ENCODE results near the gene PSMB7. TPM values are rescaled to one million over a fixed set of nuclear protein-coding genes. Genes with fewer than 3 reads are reported as not detected.

PSMB7 gene
- total RNA-seq, 1 experiment from 2014 or later: 187 TPM

DNA sequence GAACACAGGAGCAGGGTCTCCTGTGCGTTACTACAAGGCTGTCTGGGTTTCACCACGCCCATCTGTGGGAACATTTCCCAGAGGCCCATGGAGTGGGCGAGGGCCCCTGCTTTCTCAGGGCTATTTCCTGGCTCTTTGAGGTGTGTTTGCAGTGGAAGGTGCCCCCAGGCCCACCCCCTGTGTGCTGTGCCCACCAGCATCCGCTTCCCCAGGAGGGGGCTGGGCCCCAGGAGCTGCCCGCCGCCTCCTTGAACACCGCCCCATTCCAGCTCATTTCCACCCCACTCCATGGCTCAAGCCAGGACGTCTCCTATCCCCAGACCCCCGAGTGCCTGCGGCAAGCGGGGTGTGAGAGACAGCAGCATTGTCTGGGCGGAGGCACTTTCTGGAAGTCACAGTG, 87.0 kb downstream of the PSMB7 start:
- Mint-ChIP-seq H3K4me3 (no peak overlapping the region), H3K27me3 (ENCODE audit: low read depth) (no peaks in the 10 kb centered on the region)

DNA sequence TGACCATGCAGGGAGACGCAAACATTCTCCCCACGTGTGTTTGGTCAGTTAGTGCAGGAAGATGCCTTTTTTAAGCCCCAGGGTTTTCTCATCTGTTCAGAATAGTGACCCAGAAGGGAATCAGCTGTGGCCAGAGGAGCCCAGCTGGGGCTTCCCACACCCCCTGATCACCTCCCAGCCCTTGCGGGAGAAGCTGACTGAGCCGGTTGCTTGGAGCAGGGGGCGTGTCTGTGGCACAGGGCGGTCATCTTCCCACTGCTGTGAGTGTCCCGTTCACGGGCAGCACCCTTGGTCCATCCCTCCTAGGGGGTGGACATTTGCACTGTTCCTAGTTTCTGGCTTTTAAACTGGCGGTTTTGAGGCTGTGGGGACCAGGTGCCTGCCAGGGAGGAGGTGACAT, 87.8 kb downstream of the PSMB7 start:
- TF ChIP-seq, protein P1, sequence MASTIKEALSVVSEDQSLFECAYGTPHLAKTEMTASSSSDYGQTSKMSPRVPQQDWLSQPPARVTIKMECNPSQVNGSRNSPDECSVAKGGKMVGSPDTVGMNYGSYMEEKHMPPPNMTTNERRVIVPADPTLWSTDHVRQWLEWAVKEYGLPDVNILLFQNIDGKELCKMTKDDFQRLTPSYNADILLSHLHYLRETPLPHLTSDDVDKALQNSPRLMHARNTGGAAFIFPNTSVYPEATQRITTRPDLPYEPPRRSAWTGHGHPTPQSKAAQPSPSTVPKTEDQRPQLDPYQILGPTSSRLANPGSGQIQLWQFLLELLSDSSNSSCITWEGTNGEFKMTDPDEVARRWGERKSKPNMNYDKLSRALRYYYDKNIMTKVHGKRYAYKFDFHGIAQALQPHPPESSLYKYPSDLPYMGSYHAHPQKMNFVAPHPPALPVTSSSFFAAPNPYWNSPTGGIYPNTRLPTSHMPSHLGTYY (CRISPR knock-in tag; IDR thresholded peaks at IDR 0.05): no peak
- TF ChIP-seq OVOL2 (CRISPR knock-in tag; IDR thresholded peaks at IDR 0.05; ENCODE audit: borderline replicate concordance): no peak
- no peak for TF ChIP-seq EMX1 (CRISPR knock-in tag; IDR thresholded peaks at IDR 0.05)
- no peak for TF ChIP-seq ZNF416 (CRISPR knock-in tag; IDR thresholded peaks at IDR 0.05)
- no peak for TF ChIP-seq USF2 (CRISPR knock-in tag; IDR thresholded peaks at IDR 0.05)
- TF ChIP-seq, protein P2, sequence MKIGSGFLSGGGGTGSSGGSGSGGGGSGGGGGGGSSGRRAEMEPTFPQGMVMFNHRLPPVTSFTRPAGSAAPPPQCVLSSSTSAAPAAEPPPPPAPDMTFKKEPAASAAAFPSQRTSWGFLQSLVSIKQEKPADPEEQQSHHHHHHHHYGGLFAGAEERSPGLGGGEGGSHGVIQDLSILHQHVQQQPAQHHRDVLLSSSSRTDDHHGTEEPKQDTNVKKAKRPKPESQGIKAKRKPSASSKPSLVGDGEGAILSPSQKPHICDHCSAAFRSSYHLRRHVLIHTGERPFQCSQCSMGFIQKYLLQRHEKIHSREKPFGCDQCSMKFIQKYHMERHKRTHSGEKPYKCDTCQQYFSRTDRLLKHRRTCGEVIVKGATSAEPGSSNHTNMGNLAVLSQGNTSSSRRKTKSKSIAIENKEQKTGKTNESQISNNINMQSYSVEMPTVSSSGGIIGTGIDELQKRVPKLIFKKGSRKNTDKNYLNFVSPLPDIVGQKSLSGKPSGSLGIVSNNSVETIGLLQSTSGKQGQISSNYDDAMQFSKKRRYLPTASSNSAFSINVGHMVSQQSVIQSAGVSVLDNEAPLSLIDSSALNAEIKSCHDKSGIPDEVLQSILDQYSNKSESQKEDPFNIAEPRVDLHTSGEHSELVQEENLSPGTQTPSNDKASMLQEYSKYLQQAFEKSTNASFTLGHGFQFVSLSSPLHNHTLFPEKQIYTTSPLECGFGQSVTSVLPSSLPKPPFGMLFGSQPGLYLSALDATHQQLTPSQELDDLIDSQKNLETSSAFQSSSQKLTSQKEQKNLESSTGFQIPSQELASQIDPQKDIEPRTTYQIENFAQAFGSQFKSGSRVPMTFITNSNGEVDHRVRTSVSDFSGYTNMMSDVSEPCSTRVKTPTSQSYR (CRISPR knock-in tag; IDR thresholded peaks at IDR 0.05): no peak
- TF ChIP-seq, protein P3, sequence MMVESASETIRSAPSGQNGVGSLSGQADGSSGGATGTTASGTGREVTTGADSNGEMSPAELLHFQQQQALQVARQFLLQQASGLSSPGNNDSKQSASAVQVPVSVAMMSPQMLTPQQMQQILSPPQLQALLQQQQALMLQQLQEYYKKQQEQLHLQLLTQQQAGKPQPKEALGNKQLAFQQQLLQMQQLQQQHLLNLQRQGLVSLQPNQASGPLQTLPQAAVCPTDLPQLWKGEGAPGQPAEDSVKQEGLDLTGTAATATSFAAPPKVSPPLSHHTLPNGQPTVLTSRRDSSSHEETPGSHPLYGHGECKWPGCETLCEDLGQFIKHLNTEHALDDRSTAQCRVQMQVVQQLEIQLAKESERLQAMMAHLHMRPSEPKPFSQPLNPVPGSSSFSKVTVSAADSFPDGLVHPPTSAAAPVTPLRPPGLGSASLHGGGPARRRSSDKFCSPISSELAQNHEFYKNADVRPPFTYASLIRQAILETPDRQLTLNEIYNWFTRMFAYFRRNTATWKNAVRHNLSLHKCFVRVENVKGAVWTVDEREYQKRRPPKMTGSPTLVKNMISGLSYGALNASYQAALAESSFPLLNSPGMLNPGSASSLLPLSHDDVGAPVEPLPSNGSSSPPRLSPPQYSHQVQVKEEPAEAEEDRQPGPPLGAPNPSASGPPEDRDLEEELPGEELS (CRISPR knock-in tag; IDR thresholded peaks at IDR 0.05): no peak
- TF ChIP-seq ZNF138 (CRISPR knock-in tag; conservative IDR thresholded peaks at IDR 0.05): no peak
- TF ChIP-seq RORB (CRISPR knock-in tag; IDR thresholded peaks at IDR 0.05): no peak
- TF ChIP-seq ZSCAN18 (CRISPR knock-in tag; IDR thresholded peaks at IDR 0.05): no peak
- TF ChIP-seq ETV6 (CRISPR knock-in tag; IDR thresholded peaks at IDR 0.05): no peak
- H3K27me3 Mint-ChIP-seq (ENCODE audit: low read depth): no peaks in the 10 kb centered on the region
- ChIA-PET CTCF (interaction anchor here (1.3 kb wide), 1 partner anchor 16 kb away, joined by 4 read pairs; no protein-coding TSS in a partner anchor), POLR2A (no interaction called here)
- no peaks in the 10 kb centered on the region for H3K4me1 Mint-ChIP-seq
- H3K9me3 Mint-ChIP-seq: no peaks in the 10 kb centered on the region
- no peak overlapping the region for H3K27ac Mint-ChIP-seq
- no peak overlapping the region for H3K4me3 Mint-ChIP-seq
- no peak for DNase-seq (ENCODE audit: low spot score)
- ATAC-seq: no peak
- no peaks in the 10 kb centered on the region for H3K36me3 Mint-ChIP-seq

More for the DNA sequence above, 87.0 kb downstream of the PSMB7 start:
- no peak overlapping the region for H3K27ac Mint-ChIP-seq
- DNase-seq (ENCODE audit: low spot score) (no peak), ATAC-seq (no peak)
- TF ChIP-seq USF2 (CRISPR knock-in tag; IDR thresholded peaks at IDR 0.05) (no peak), EMX1 (CRISPR knock-in tag; IDR thresholded peaks at IDR 0.05) (no peak), MXD4 (CRISPR knock-in tag; IDR thresholded peaks at IDR 0.05; ENCODE audit: borderline replicate concordance) (no peak), ZNF671 (CRISPR knock-in tag; IDR thresholded peaks at IDR 0.05) (no peak)
- POLR2A ChIA-PET: no interaction called here
- H3K4me1 Mint-ChIP-seq: no peaks in the 10 kb centered on the region
- CTCF ChIA-PET: interaction anchor here (1.3 kb wide), 1 partner anchor 16 kb away, joined by 4 read pairs; no protein-coding TSS in a partner anchor
- no peaks in the 10 kb centered on the region for H3K36me3 Mint-ChIP-seq
- H3K9me3 Mint-ChIP-seq: no peaks in the 10 kb centered on the region

All from WTC11 (cell line).